ENCODE results near the gene HDAC5. TPM values are rescaled to one million over a fixed set of nuclear protein-coding genes. Genes with fewer than 3 reads are reported as not detected.
"Not testable (repeated sequence)": the region's sequence is repeated elsewhere in the genome, so short reads cannot be mapped to it uniquely, and the experiment has no call there.

HDAC5 gene
- polyA plus RNA-seq (ENCODE audit: insufficient read length in 4 of 4), result 10 to 100 TPM; 44.5 to 56.7 (median 48.1) TPM

- DNase-seq (ENCODE audit: low read depth in 4 of 4, low spot score in 3 of 4), result peak; percentile 90 to 92 (median 90)
These were observed at the start of gene HDAC5 for GRCh38 chr17:44123356-44124117. TSS of gene HDAC5 (minus strand) at chr17:44123641. CDS start at chr17:44117515, 6,126 bp downstream.

- no peak for DNase-seq (ENCODE audit: low read depth in 4 of 4, low spot score in 3 of 4)
These were observed 48.6 kb upstream of the HDAC5 start for GRCh38 chr17:44171931-44172455.

- no peak for DNase-seq (ENCODE audit: low read depth in 4 of 4, low spot score in 3 of 4)
These were observed 47.2 kb upstream of the HDAC5 start, which contains the start of gene ASB16 for GRCh38 chr17:44170499-44171201. TSS of gene ASB16 (plus strand) at chr17:44170704. CDS start at chr17:44170790, 86 bp downstream.

GRCh38 chr17:44170135-44170498, 46.7 kb upstream of the HDAC5 start:
- DNase-seq (ENCODE audit: low read depth in 4 of 4, low spot score in 3 of 4), result no peak

- DNase-seq (ENCODE audit: low read depth in 4 of 4, low spot score in 3 of 4), result no peak
These were observed 43.9 kb upstream of the HDAC5 start for GRCh38 chr17:44167181-44167861.

GRCh38 chr17:44164476-44164875, 41.0 kb upstream of the HDAC5 start:
- no peak for DNase-seq (ENCODE audit: low read depth in 4 of 4, low spot score in 3 of 4)

- no peak for DNase-seq (ENCODE audit: low read depth in 4 of 4, low spot score in 3 of 4)
These were observed 36.2 kb upstream of the HDAC5 start for GRCh38 chr17:44159519-44160210.

- DNase-seq (ENCODE audit: low read depth in 4 of 4, low spot score in 3 of 4), result no peak
These were observed 32.0 kb upstream of the HDAC5 start for GRCh38 chr17:44155488-44155887.

GRCh38 chr17:44152875-44153274, 29.4 kb upstream of the HDAC5 start:
- no peak for DNase-seq (ENCODE audit: low read depth in 4 of 4, low spot score in 3 of 4)

GRCh38 chr17:44149750-44150329, 26.4 kb upstream of the HDAC5 start:
- no peak for DNase-seq (ENCODE audit: low read depth in 4 of 4, low spot score in 3 of 4)

- DNase-seq (ENCODE audit: low read depth in 4 of 4, low spot score in 3 of 4), result not testable (repeated sequence)
These were observed 25.6 kb upstream of the HDAC5 start for GRCh38 chr17:44149066-44149465.

- DNase-seq (ENCODE audit: low read depth in 4 of 4, low spot score in 3 of 4), result no peak
These were observed 24.4 kb upstream of the HDAC5 start for GRCh38 chr17:44147812-44148211.

- no peak for DNase-seq (ENCODE audit: low read depth in 4 of 4, low spot score in 3 of 4)
These were observed 23.2 kb upstream of the HDAC5 start for GRCh38 chr17:44146375-44147346.

- no peak for DNase-seq (ENCODE audit: low read depth in 4 of 4, low spot score in 3 of 4)
These were observed 21.7 kb upstream of the HDAC5 start for GRCh38 chr17:44144966-44145739.

- DNase-seq (ENCODE audit: low read depth in 4 of 4, low spot score in 3 of 4), result not testable (repeated sequence)
These were observed 20.5 kb upstream of the HDAC5 start for GRCh38 chr17:44143921-44144320.

GRCh38 chr17:44137891-44138709, 14.7 kb upstream of the HDAC5 start:
- DNase-seq (ENCODE audit: low read depth in 4 of 4, low spot score in 3 of 4), result peak in 1 of 4 donors; percentile 42
